HT1080 (cell line): ENCODE results near the gene KBTBD7. TPM values are rescaled to one million over a fixed set of nuclear protein-coding genes. Genes with fewer than 3 reads are reported as not detected.

Source experiments
- total RNA-seq: library from RNA; depleted of rRNA; stranded (reverse); fragments of >200 nt; shearing (Covaris generic); gene quantifications from 2 replicates; pipeline ENCODE4 v1.2.3, GENCODE V29; 2014; rRNA removed

Gene KBTBD7
- total RNA-seq, 1 experiment from 2014 or later: 4.3 TPM

Other genes starting within 250 kb of the KBTBD7 start
- 13.4 and 31.1 TPM in 2 replicates for gene ELF1, start 175.3 kb downstream of the KBTBD7 start, total RNA-seq
- 10.5 and 11.4 TPM in 2 replicates for gene WBP4, start 133.1 kb downstream of the KBTBD7 start, total RNA-seq
- gene KBTBD6, start 61.8 kb downstream of the KBTBD7 start, total RNA-seq: 10.6 and 12.2 TPM in 2 replicates
- gene MTRF1, start 69.0 kb upstream of the KBTBD7 start, total RNA-seq: 9.2 and 13.7 TPM in 2 replicates
- gene NAA16, start 116.7 kb upstream of the KBTBD7 start, total RNA-seq: 4.8 and 8.2 TPM in 2 replicates